H1 (cell line): Measurements from ENCODE around the gene GMPR2. TPM values are rescaled to one million over a fixed set of nuclear protein-coding genes. Genes with fewer than 3 reads are reported as not detected.

Experiments
- BRCA1 ChIP-seq: IDR thresholded peaks from 2 replicates; pipeline ENCODE4 v1.6.1; 2012; ENCODE audit warnings: low read depth, low read length, improper control_type of control experiment
- CBX8 ChIP-seq: fragments of 300-800, 300-1000 bp; sonication (generic); IDR thresholded peaks from 2 replicates; pipeline ENCODE4 v1.7.1; 2016; ENCODE audit warnings: low read depth, low read length, borderline replicate concordance
- CEBPB ChIP-seq: IDR thresholded peaks from 2 replicates; pipeline ENCODE4 v1.6.1; 2012; ENCODE audit warnings: low read depth, low read length
- EGR1 ChIP-seq: IDR thresholded peaks from 2 replicates; pipeline ENCODE4 v1.6.1; 2011; ENCODE audit warnings: low read depth, low read length, borderline replicate concordance
- GABPA ChIP-seq: IDR thresholded peaks from 2 replicates; pipeline ENCODE4 v1.6.1; 2011; ENCODE audit warnings: mild to moderate bottlenecking, low read length, moderate library complexity, borderline replicate concordance; ENCODE audit not compliant: insufficient read depth
- GTF2F1 ChIP-seq: IDR thresholded peaks from 2 replicates; pipeline ENCODE4 v1.6.1; 2012; ENCODE audit warnings: low read depth, low read length, improper control_type of control experiment, borderline replicate concordance
- HDAC2 ChIP-seq, 2 experiments: fragments of 300-600 bp in 1 of 2; sonication (generic) in 1 of 2; IDR thresholded peaks; 2 replicates each; pipeline ENCODE4 v1.6.1; 2011 to 2012; ENCODE audit warnings: low read depth in 2 of 2, low read length in 2 of 2, mild to moderate bottlenecking in 2 of 2, moderate library complexity in 2 of 2, borderline replicate concordance in 1 of 2, inconsistent platforms in 1 of 2
- JUND ChIP-seq: IDR thresholded peaks from 2 replicates; pipeline ENCODE4 v1.6.1; 2011; ENCODE audit warnings: mild to moderate bottlenecking, improper control_type of control experiment, low read length
- KDM1A ChIP-seq: fragments of 200-600, 300-600 bp; sonication (generic); IDR thresholded peaks from 2 replicates; pipeline ENCODE4 v1.7.1; 2016; ENCODE audit warnings: mild to moderate bottlenecking, low read length, borderline replicate concordance
- NANOG ChIP-seq: IDR thresholded peaks from 2 replicates; pipeline ENCODE4 v1.6.1; 2011; ENCODE audit warnings: low read length, low read depth, mild to moderate bottlenecking, inconsistent platforms; ENCODE audit not compliant: insufficient read depth, poor library complexity, severe bottlenecking
- POLR2A ChIP-seq, 2 experiments: IDR thresholded peaks; 1 replicate in 1 of 2; 2 replicates in 1 of 2; pipeline ENCODE4 v1.6.1; 2011; ENCODE audit warnings: low read depth in 2 of 2, low read length in 2 of 2, mild to moderate bottlenecking in 2 of 2; ENCODE audit errors: control extremely low read depth in 1 of 2
- POLR2AphosphoS5 ChIP-seq: IDR thresholded peaks from 2 replicates; pipeline ENCODE4 v1.6.1; 2011; ENCODE audit warnings: low read depth, low read length
- RFX5 ChIP-seq: IDR thresholded peaks from 2 replicates; pipeline ENCODE4 v1.6.1; 2011; ENCODE audit warnings: low read depth, low read length, improper control_type of control experiment, borderline replicate concordance
- SAP30 ChIP-seq: fragments of 300-600 bp; sonication (generic); IDR thresholded peaks from 2 replicates; pipeline ENCODE4 v1.7.1; 2012; ENCODE audit warnings: low read length, moderate library complexity, mild to moderate bottlenecking, inconsistent platforms; ENCODE audit not compliant: insufficient read depth, insufficient replicate concordance
- SIN3A ChIP-seq, 2 experiments: IDR thresholded peaks in 1 of 2; conservative IDR thresholded peaks in 1 of 2; 2 replicates each; pipeline ENCODE4 v1.6.1; 2011 to 2012; ENCODE audit warnings: low read length in 2 of 2, improper control_type of control experiment in 1 of 2, low read depth in 1 of 2, mild to moderate bottlenecking in 1 of 2
- SIX5 ChIP-seq: IDR thresholded peaks from 2 replicates; pipeline ENCODE4 v1.6.1; 2011; ENCODE audit warnings: mild to moderate bottlenecking, low read depth, low read length
- SP1 ChIP-seq: IDR thresholded peaks from 2 replicates; pipeline ENCODE4 v1.6.1; 2011; ENCODE audit warnings: low read depth, low read length
- SUZ12 ChIP-seq: fragments of 200-600 bp; sonication (generic); IDR thresholded peaks from 2 replicates; pipeline ENCODE4 v1.6.1; 2012; ENCODE audit warnings: mild to moderate bottlenecking, inconsistent platforms, low read length, moderate library complexity, mixed read lengths
- TEAD4 ChIP-seq: IDR thresholded peaks from 2 replicates; pipeline ENCODE4 v1.6.1; 2012; ENCODE audit warnings: low read depth, low read length, inconsistent platforms, mixed read lengths
- YY1 ChIP-seq: IDR thresholded peaks from 2 replicates; pipeline ENCODE4 v1.6.1; 2011; ENCODE audit warnings: low read depth, mild to moderate bottlenecking, low read length
- polyA plus RNA-seq, 7 experiments: library from polyadenylated mRNA; depleted of rRNA in 3 of 7; stranded (reverse) in 5 of 7; unstranded in 2 of 7; fragments of >200 nt in 5 of 7; fragments of 200-250 nt in 2 of 7; gene quantifications; 1 replicate in 5 of 7; 2 replicates in 1 of 7; 4 replicates in 1 of 7; pipeline versions ENCODE4 v1.2.1 to v1.2.3, GENCODE V29; 2011 to 2013; ENCODE audit warnings: missing spikeins in 2 of 7, mixed read lengths in 2 of 7
- total RNA-seq: library from RNA; stranded (reverse); fragmentation: NEBNext Ultra II Directional; extraction: Animal tissue kit (Norgen Biotek cat#: 25700); gene quantifications from 2 replicates; pipeline ENCODE4 v1.2.1, GENCODE V29; 2021
- TF ChIP-seq, protein P1 (sequence below): IDR thresholded peaks from 2 replicates; pipeline ENCODE4 v1.6.1; 2011; ENCODE audit warnings: low read length, improper control_type of control experiment
- TF ChIP-seq, protein P2 (sequence below): IDR thresholded peaks from 2 replicates; pipeline ENCODE4 v1.6.1; 2012; ENCODE audit warnings: inconsistent platforms

Gene GMPR2
- total and polyA plus RNA-seq, 2 of the 8 experiments (the other 6 are each of a cell fraction or from before 2014, with no cell fraction given) = 61.6 to 85.3 TPM

DNA sequence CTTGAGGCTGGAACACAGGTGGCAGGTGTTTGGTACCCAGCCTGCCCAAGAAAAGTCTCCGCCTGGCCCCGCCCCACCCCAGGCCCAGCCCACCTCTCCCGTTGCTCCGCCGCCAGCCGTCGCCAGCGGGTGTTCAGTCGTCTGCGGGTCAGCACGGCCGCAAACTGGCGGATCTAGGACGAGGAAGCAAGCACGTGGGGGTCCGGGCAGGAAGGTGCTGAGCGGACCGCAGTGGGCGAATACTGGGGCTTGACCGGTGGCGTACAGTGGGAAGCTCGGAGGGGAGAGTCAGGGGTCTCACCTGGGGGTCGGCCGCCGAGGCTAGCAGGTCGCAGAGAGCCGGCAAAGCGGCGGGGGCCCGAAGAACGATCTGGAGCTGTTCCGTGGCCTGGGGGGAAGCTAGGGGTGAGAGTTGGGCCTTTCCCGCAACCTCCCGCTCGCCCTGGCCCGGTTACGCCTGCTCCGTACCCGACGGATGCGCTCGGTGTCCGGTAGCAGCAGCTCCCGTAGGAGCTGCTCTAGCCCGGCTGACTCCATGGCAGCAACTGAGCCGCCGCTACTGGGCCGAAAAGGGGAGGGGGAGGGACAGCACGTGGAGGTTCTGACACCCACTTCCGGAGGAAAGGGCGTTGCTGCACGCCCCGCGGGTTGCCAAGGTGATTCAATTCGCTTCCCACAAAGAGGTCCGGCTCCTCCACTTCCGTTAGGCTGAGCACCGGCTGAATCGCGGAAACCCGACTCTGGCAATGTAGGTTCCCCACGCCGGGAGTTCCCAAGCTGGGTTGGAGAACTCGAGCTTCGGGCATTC, 44.3 kb upstream of the GMPR2 start, which contains the start of gene IPO4 (continued):
- TF ChIP-seq SIX5 (peak; percentile 44; the same call in 1 of the 2 replicates), SIN3A (conservative IDR thresholded peaks at IDR 0.05 in 1 of 2, IDR thresholded peaks at IDR 0.05 in 1 of 2; ENCODE audit: low read depth in 1 of 2, low read length in 2 of 2) (peak; percentile 99 to 100), BRCA1 (peak; percentile 61; the same call in 1 of the 2 replicates), SUZ12 (no peak), YY1 (peak; percentile 80; the same call in 1 of the 2 replicates), CBX8 (no peak), JUND (peak; percentile 53; the same call in 1 of the 2 replicates), POLR2AphosphoS5 (peak; percentile 78), POLR2A (IDR thresholded peaks at IDR 0.05; ENCODE audit: control extremely low read depth in 1 of 2, low read depth in 2 of 2, low read length in 2 of 2) (peak in 1 of 2 experiments; percentile 91; a peak in 2 of 3 replicates), SAP30 (peak; percentile 99), NANOG (peak; percentile 64), KDM1A (no peak), RFX5 (no peak), GABPA (peak; percentile 100), TEAD4 (no peak), SP1 (peak; percentile 93), GTF2F1 (0 out of 2 replicates have a peak, but pooled peaks have one; percentile 61), EGR1 (peak; percentile 74; the same call in 1 of the 2 replicates), HDAC2 (IDR thresholded peaks at IDR 0.05; ENCODE audit: borderline replicate concordance in 1 of 2, low read depth in 2 of 2, low read length in 2 of 2) (peak in 1 of 2 experiments; percentile 82; a peak in 3 of 4 replicates), CEBPB (0 out of 2 replicates have a peak, but pooled peaks have one; percentile 1)
- TF ChIP-seq, protein P1, sequence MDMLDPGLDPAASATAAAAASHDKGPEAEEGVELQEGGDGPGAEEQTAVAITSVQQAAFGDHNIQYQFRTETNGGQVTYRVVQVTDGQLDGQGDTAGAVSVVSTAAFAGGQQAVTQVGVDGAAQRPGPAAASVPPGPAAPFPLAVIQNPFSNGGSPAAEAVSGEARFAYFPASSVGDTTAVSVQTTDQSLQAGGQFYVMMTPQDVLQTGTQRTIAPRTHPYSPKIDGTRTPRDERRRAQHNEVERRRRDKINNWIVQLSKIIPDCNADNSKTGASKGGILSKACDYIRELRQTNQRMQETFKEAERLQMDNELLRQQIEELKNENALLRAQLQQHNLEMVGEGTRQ = peak; percentile 64
- TF ChIP-seq, protein P2, sequence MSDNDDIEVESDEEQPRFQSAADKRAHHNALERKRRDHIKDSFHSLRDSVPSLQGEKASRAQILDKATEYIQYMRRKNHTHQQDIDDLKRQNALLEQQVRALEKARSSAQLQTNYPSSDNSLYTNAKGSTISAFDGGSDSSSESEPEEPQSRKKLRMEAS = peak; percentile 99
